Measurements from ENCODE around the gene GLIPR1. TPM values are rescaled to one million over a fixed set of nuclear protein-coding genes. Genes with fewer than 3 reads are reported as not detected.
A peak's percentile ranks its signal among the peaks of the same experiment; 100 is the strongest.

Gene GLIPR1
- total and polyA plus RNA-seq, 11 donors: 1.2 to 58.6 (median 7.2) TPM

DNA sequence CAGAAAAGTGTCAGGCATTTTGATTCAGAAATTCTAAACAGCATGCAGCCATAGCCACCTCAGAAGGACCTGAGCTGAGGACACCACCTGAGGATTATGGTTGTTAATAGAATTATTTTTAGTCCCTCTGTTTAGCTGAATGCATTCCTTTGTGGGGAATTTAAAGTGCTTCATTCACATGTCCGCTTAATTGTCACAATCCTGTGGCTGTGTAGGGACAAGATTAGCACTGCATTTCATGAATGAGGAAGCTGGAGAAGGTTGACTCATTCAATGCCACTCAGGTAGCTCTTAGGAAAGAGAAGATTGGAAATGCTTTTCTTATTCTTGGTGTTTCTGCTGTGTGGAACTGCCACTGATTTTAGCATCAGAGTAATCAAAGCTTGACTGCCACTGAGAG lies 72.8 kb downstream of the GLIPR1 start:
- H3K36me3 ChIP-seq: no peaks in the 10 kb centered on the region
- no peak for TF ChIP-seq POLR2A (IDR thresholded peaks at IDR 0.05)
- ATAC-seq (peak; percentile 64 to 89 (median 78)), DNase-seq (peak in 1 of 5 donors; percentile 23)
- H3K4me1 ChIP-seq: peaks cover 0 to 37% (median 12%) of the 10 kb centered on the region in 12 donors
- 42 to 59% (median 57%) methylated on average over 1 of the region's 1 CpG for WGBS, 4 donors
- no peak overlapping the region for H3K4me3 ChIP-seq
- H3K27ac ChIP-seq: peak overlapping the region in 7 of 12 donors; percentile 2 to 81 (median 43)
- no peaks in the 10 kb centered on the region for H3K9me3 ChIP-seq
- intact Hi-C loops (cut with DNase I): loop anchor here in 5 of 10 donors (10.0 kb wide), 1 partner anchor 481 kb away; the partner anchor contains the start of gene PHLDA1 (in 5 of the 5)
- no peaks in the 10 kb centered on the region for H3K27me3 ChIP-seq

Other genes with a start within 250 kb of the GLIPR1 start
- 10 to 100 TPM in 8 of 9 donors, 1 to 10 TPM in 1; 7.8 to 21.6 (median 12.0) TPM for gene CAPS2, start 150.4 kb upstream of the GLIPR1 start, total RNA-seq
- 1 to 10 TPM; 2.4 to 7.2 TPM for gene CAPS2, start 150.4 kb upstream of the GLIPR1 start, polyA plus RNA-seq
- gene GLIPR1L1, start 146.1 kb upstream of the GLIPR1 start, total RNA-seq: not detected
- not detected for gene GLIPR1L1, start 146.1 kb upstream of the GLIPR1 start, polyA plus RNA-seq
- gene GLIPR1L2, start 89.7 kb upstream of the GLIPR1 start, total RNA-seq: 1 to 10 TPM in 7 of 9 donors, under 1 TPM in 2; 0.71 to 4.4 (median 1.7) TPM
- 1 to 10 TPM; 1.2 TPM for gene GLIPR1L2, start 89.7 kb upstream of the GLIPR1 start, polyA plus RNA-seq
- gene KRR1, start 30.9 kb downstream of the GLIPR1 start, total RNA-seq: 10 to 100 TPM; 16.4 to 42.6 (median 31.1) TPM
- 10 to 100 TPM in 1 of 2 donors, 1 to 10 TPM in 1; 9.3 to 20.9 TPM for gene KRR1, start 30.9 kb downstream of the GLIPR1 start, polyA plus RNA-seq

Measured in heart left ventricle (tissue), 16 donors.